Urinary bladder (tissue), 4 donors: ENCODE measurements around the gene EFCAB6. TPM values are rescaled to one million over a fixed set of nuclear protein-coding genes. Genes with fewer than 3 reads are reported as not detected.
"Not testable (repeated sequence)": the region's sequence is repeated elsewhere in the genome, so short reads cannot be mapped to it uniquely, and the experiment has no call there.

Experiments
- DNase-seq: peaks from one replicate; pipeline ENCODE4 v3.0.0-alpha.2; 2015; ENCODE audit errors: extremely low spot score
- H3K27ac ChIP-seq: one replicate; pipeline ENCODE4 v1.5.1; 2013; ENCODE audit warnings: low read depth, mild to moderate bottlenecking, moderate library complexity
- H3K36me3 ChIP-seq: one replicate; pipeline ENCODE4 v1.6.1; 2013; ENCODE audit warnings: mild to moderate bottlenecking, moderate library complexity; ENCODE audit not compliant: insufficient read depth
- H3K4me1 ChIP-seq: one replicate; pipeline ENCODE4 v1.6.1; 2013; ENCODE audit warnings: mild to moderate bottlenecking, moderate library complexity; ENCODE audit not compliant: insufficient read depth
- H3K4me3 ChIP-seq: one replicate; pipeline ENCODE4 v1.5.1; 2013; ENCODE audit warnings: low read depth, low read length
- WGBS: extraction: QIAGEN DNeasy Blood & Tissue Kit; methylation state at CpG from one replicate; pipeline ENCODE4 v1.1.7; 2013; 5-methylcytosine and 5-hydroxymethylcytosine counted together
- polyA plus RNA-seq: library from polyadenylated mRNA; stranded (reverse); fragments of 200-250 nt; gene quantifications from one replicate; pipeline ENCODE4 v1.2.3, GENCODE V29; 2013
- total RNA-seq: library from RNA; depleted of rRNA; stranded (reverse); fragments of >200 nt; gene quantifications from one replicate; pipeline ENCODE4 v1.2.3, GENCODE V29; 2014
- donor health status: healthy with polysubstance abuse.
- donor health status: healthy.

Gene EFCAB6
- total and polyA plus RNA-seq, 2 donors, result 0.71 to 3.2 TPM

GRCh38 chr22:43704051-43704450, 108.1 kb downstream of the EFCAB6 start:
- no peaks in the 10 kb centered on the region for H3K36me3 ChIP-seq
- H3K4me3 ChIP-seq, result no peak overlapping the region
- no peaks in the 10 kb centered on the region for H3K4me1 ChIP-seq
- DNase-seq, result no peak
- H3K27ac ChIP-seq, result no peak overlapping the region
- WGBS, result 81% methylated on average over 2 of the region's 2 CpGs

GRCh38 chr22:43698403-43698802, 113.7 kb downstream of the EFCAB6 start:
- 100% methylated on average over 1 of the region's 1 CpG for WGBS
- H3K4me3 ChIP-seq, result no peak overlapping the region
- no peak for DNase-seq
- no peaks in the 10 kb centered on the region for H3K4me1 ChIP-seq
- H3K36me3 ChIP-seq, result no peaks in the 10 kb centered on the region
- H3K27ac ChIP-seq, result no peak overlapping the region

- Histone ChIP-seq H3K27ac (no peak overlapping the region), H3K4me1 (no peaks in the 10 kb centered on the region), H3K36me3 (no peaks in the 10 kb centered on the region), H3K4me3 (no peak overlapping the region)
- DNase-seq, result no peak
- 81% methylated on average over 3 of the region's 3 CpGs for WGBS
Observed at GRCh38 chr22:43697894-43698293, 114.2 kb downstream of the EFCAB6 start.

- H3K27ac ChIP-seq, result no peak overlapping the region
- H3K4me3 ChIP-seq, result no peak overlapping the region
- H3K4me1 ChIP-seq, result no peaks in the 10 kb centered on the region
- WGBS, result 94% methylated on average over 2 of the region's 2 CpGs
- no peaks in the 10 kb centered on the region for H3K36me3 ChIP-seq
- no peak for DNase-seq
Observed at GRCh38 chr22:43693249-43693648, 118.9 kb downstream of the EFCAB6 start.

- Histone ChIP-seq H3K4me1 (no peaks in the 10 kb centered on the region), H3K27ac (no peak overlapping the region), H3K36me3 (no peaks in the 10 kb centered on the region), H3K4me3 (no peak overlapping the region)
- DNase-seq, result no peak
- WGBS, result 89% methylated on average over 6 of the region's 6 CpGs
Observed at GRCh38 chr22:43689356-43689755, 122.7 kb downstream of the EFCAB6 start.

GRCh38 chr22:43682851-43683250, 129.3 kb downstream of the EFCAB6 start:
- no peaks in the 10 kb centered on the region for H3K4me1 ChIP-seq
- 86% methylated on average over 6 of the region's 6 CpGs for WGBS
- no peak overlapping the region for H3K27ac ChIP-seq
- H3K36me3 ChIP-seq, result no peaks in the 10 kb centered on the region
- DNase-seq, result no peak
- H3K4me3 ChIP-seq, result no peak overlapping the region

GRCh38 chr22:43681731-43682360, 130.3 kb downstream of the EFCAB6 start:
- no peak for DNase-seq
- WGBS, result 75% methylated on average over 6 of the region's 6 CpGs

GRCh38 chr22:43670513-43670912, 141.6 kb downstream of the EFCAB6 start:
- DNase-seq, result no peak

More at GRCh38 chr22:43681731-43682360, 130.3 kb downstream of the EFCAB6 start:
- Histone ChIP-seq H3K27ac (no peak overlapping the region), H3K4me3 (no peak overlapping the region), H3K36me3 (no peaks in the 10 kb centered on the region), H3K4me1 (no peaks in the 10 kb centered on the region)

GRCh38 chr22:43669190-43669589, 142.9 kb downstream of the EFCAB6 start:
- Histone ChIP-seq H3K36me3 (no peaks in the 10 kb centered on the region), H3K4me3 (no peak overlapping the region), H3K4me1 (no peaks in the 10 kb centered on the region), H3K27ac (no peak overlapping the region)
- 53% methylated on average over 1 of the region's 1 CpG for whole genome bisulfite sequencing
- DNase-seq, result no peak

More at GRCh38 chr22:43670513-43670912, 141.6 kb downstream of the EFCAB6 start:
- 79% methylated on average over 7 of the region's 7 CpGs for WGBS
- Histone ChIP-seq H3K36me3 (no peaks in the 10 kb centered on the region), H3K4me1 (no peaks in the 10 kb centered on the region), H3K4me3 (no peak overlapping the region), H3K27ac (no peak overlapping the region)

- H3K4me1 ChIP-seq, result no peaks in the 10 kb centered on the region
- no peak for DNase-seq
- no peaks in the 10 kb centered on the region for H3K36me3 ChIP-seq
- no peak overlapping the region for H3K4me3 ChIP-seq
- H3K27ac ChIP-seq, result no peak overlapping the region
- WGBS, result 89% methylated on average over 8 of the region's 8 CpGs
Observed at GRCh38 chr22:43667656-43668055, 144.4 kb downstream of the EFCAB6 start.

GRCh38 chr22:43666457-43666856, 145.6 kb downstream of the EFCAB6 start:
- Histone ChIP-seq H3K36me3 (no peaks in the 10 kb centered on the region), H3K4me1 (no peaks in the 10 kb centered on the region), H3K27ac (no peak overlapping the region), H3K4me3 (no peak overlapping the region)
- 80% methylated on average over 5 of the region's 5 CpGs for WGBS
- no peak for DNase-seq

- 61% methylated on average over 9 of the region's 9 CpGs for WGBS
- H3K4me3 ChIP-seq, result no peak overlapping the region
- no peaks in the 10 kb centered on the region for H3K36me3 ChIP-seq
- DNase-seq, result no peak
- H3K27ac ChIP-seq, result no peak overlapping the region
- H3K4me1 ChIP-seq, result no peaks in the 10 kb centered on the region
Observed at GRCh38 chr22:43658823-43659222, 153.3 kb downstream of the EFCAB6 start.

- DNase-seq, H3K36me3 ChIP-seq, H3K4me3 ChIP-seq, H3K4me1 ChIP-seq, H3K27ac ChIP-seq: not testable (repeated sequence)
- 94% methylated on average over 6 of the region's 6 CpGs for WGBS
Observed at GRCh38 chr22:43656581-43656980, 155.5 kb downstream of the EFCAB6 start.

GRCh38 chr22:43654271-43654670, 157.8 kb downstream of the EFCAB6 start:
- WGBS, result 95% methylated on average over 4 of the region's 4 CpGs
- Histone ChIP-seq H3K27ac (no peak overlapping the region), H3K36me3 (no peaks in the 10 kb centered on the region), H3K4me3 (no peak overlapping the region), H3K4me1 (no peaks in the 10 kb centered on the region)
- DNase-seq, result no peak

GRCh38 chr22:43652845-43653244, 159.3 kb downstream of the EFCAB6 start:
- DNase-seq, result no peak
- H3K36me3 ChIP-seq, result no peaks in the 10 kb centered on the region
- no peaks in the 10 kb centered on the region for H3K4me1 ChIP-seq
- WGBS, result 83% methylated on average over 4 of the region's 4 CpGs
- H3K27ac ChIP-seq, result no peak overlapping the region
- no peak overlapping the region for H3K4me3 ChIP-seq
